Cortex of kidney (tissue), 1 donor: Measurements from ENCODE around the gene ROBO3.

Experiments
- DNase-seq: peaks from one replicate; lab custom pipeline; 2025; lab: John Stamatoyannopoulos, UW

ROBO3 gene, protein sequence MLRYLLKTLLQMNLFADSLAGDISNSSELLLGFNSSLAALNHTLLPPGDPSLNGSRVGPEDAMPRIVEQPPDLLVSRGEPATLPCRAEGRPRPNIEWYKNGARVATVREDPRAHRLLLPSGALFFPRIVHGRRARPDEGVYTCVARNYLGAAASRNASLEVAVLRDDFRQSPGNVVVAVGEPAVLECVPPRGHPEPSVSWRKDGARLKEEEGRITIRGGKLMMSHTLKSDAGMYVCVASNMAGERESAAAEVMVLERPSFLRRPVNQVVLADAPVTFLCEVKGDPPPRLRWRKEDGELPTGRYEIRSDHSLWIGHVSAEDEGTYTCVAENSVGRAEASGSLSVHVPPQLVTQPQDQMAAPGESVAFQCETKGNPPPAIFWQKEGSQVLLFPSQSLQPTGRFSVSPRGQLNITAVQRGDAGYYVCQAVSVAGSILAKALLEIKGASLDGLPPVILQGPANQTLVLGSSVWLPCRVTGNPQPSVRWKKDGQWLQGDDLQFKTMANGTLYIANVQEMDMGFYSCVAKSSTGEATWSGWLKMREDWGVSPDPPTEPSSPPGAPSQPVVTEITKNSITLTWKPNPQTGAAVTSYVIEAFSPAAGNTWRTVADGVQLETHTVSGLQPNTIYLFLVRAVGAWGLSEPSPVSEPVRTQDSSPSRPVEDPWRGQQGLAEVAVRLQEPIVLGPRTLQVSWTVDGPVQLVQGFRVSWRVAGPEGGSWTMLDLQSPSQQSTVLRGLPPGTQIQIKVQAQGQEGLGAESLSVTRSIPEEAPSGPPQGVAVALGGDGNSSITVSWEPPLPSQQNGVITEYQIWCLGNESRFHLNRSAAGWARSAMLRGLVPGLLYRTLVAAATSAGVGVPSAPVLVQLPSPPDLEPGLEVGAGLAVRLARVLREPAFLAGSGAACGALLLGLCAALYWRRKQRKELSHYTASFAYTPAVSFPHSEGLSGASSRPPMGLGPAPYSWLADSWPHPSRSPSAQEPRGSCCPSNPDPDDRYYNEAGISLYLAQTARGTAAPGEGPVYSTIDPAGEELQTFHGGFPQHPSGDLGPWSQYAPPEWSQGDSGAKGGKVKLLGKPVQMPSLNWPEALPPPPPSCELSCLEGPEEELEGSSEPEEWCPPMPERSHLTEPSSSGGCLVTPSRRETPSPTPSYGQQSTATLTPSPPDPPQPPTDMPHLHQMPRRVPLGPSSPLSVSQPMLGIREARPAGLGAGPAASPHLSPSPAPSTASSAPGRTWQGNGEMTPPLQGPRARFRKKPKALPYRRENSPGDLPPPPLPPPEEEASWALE (N-terminal part only)

DNA sequence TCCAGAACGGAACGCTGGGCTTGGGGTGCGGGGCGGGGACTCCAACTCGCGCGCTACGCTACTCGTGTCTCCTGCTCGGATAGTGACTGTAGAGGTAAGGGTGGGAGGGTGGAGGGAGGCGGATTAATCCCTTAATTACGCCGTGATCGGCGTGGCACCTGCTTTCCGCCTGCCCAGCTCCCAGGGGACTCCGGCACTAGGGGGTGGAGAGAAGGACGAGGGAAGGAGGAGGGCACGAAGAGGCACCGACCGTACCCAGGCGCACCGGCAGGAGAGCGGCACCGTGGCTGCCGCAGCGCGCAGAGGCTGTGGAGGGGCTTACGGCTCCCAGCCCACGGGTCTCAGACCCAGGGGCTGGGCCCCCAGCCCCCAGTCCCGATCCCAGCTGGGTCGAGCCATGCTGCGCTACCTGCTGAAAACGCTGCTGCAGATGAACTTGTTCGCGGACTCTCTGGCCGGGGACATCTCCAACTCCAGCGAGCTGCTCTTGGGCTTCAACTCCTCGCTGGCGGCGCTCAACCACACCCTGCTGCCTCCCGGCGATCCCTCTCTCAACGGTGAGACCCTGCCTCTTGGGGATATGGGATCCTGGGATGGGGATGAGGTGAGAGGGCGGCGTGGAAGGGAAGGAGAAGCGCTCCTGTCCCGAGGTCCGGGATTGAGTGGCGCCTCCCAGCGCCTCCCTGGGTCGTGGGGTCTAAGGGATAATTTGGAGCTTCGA lies at the start of gene ROBO3:
Gene ROBO3, plus strand, starts transcription at position 252 of the 721 bp plus-strand sequence. Its CDS starts 146 bp downstream, at position 398.
- DNase-seq = no peak

DNA sequence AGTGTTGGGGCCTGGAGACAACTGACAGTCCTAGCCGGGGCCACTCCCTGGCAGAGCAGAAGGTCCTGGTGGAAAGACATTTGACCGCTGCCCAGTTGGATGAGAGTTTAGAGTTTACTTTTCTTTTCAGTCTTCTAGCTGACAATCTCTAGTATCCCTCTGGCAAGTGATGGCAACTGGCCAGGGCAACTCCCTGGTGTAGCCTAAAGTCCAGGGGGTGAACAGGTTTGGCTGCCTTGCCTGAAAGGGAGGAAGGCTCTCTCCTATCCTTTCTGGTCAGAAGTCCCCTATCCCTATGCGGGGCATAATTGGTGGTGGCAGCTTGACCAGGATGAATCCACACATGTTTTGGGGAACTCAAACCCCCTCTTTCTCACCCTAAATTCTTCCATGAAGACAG lies 48.2 kb upstream of the ROBO3 start:
- no peak for DNase-seq

GRCh38 chr11:124821995-124822730 lies 43.1 kb upstream of the ROBO3 start:
- no peak for DNase-seq

- no peak for DNase-seq
These were observed 41.5 kb upstream of the ROBO3 start for GRCh38 chr11:124823512-124824376.

DNA sequence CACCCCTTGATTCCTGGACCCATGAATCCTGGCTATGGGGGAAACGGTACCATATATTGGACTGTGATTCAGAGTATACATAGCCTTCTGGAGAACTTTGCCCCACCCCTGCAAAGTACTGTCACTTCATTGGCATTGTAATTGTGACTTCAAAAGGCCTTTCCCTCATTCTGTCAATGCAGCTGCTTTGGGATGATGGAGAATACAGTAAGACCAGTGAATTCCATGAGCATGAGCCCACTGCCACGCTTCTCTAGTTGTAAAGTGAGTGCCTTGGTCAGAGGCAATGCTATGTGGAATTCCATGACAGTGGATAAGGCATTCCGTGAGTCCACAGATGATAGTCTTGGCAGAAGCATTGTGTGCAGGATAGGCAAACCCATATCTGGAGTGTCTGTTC lies 39.4 kb upstream of the ROBO3 start:
- no peak for DNase-seq

DNA sequence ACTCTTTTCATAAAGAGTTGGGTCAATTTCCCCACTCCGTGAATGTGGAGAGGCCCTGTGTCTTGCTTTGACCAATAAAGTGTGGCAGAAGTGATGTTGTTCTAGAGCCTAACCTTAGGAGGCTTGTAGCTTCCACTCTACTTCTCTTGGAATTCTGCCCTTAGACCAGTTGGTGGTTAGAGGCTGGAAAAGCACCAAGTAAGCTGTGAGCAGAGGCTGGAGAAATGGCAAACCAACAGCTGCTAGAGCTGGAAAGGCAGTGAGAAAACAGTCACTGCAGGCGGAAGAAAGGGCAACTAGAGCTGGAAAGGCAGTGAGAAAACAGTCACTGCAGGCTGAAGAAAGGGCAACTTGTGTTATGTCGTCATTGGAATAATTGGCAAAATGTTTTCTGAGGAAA lies 35.2 kb upstream of the ROBO3 start:
- no peak for DNase-seq

GRCh38 chr11:124830749-124831148 lies 34.5 kb upstream of the ROBO3 start:
- DNase-seq = no peak

DNA sequence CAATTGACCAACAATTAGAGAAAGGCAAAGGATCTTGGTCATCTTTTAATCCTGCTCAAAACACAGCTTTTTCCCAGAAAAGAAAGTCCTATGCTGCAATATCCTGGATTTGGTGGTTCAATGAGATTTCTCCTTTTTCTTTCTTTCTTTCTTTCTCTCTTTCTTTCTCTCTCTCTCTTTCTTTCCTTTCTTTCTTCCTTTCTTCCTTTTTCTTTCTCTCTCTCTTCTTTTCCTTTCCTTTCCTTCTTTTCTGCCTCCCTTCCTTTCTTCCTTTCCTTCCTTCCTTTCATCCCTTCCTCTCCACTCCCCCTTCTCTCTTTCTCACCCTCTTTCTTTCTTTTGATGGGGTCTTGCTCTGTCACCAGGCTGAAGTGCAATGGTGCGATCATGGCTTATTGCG lies 33.3 kb upstream of the ROBO3 start:
- no peak for DNase-seq

DNA sequence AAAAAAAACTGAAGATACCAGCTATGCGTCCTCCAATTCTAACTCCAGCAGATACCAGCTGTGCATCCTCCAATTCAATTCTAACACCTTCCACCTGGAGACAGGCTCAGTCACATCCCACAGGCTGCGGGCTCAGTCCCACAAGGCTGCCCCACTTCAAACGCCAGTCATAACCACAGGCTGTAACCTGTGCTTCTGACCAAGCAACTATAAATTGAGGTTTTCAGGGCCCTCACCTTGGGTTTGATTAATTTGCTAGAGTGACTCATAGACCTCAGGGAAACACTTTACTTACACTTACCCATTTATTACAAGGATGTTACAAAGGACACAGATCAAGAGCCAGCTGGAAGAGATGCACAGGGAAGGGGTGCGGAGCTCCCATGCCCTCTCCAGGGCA lies 32.7 kb upstream of the ROBO3 start:
- no peak for DNase-seq

DNA sequence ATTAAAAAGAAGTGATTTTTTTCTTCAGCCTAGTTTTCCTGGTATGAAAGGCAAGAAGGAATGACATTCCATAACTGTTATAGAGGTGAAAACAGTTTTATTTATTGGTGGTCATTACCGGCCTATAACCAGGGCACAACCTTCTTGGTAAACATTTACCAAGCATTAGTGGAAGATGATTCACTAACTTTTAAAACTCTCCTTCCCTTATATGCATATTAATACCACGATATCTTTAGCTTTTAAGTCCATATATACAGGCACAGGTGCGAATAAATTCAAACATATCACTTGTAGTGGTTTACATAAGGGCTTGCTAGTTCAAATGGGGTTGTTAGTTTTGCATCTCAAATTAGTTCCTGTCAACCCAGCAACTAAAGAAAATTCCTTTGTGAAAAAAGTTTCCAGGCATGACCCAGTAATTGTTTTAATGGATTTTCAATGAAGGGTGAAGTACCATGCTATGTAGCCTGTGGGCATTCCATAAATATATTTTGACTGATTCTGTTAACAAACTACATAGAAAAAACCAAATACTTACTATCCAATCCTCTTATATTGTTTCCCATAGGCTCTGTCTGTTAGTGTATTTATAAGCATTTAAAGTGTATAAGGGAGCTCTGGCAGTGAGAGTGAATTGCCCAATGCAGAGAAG lies 30.6 kb upstream of the ROBO3 start:
- no peak for DNase-seq

DNA sequence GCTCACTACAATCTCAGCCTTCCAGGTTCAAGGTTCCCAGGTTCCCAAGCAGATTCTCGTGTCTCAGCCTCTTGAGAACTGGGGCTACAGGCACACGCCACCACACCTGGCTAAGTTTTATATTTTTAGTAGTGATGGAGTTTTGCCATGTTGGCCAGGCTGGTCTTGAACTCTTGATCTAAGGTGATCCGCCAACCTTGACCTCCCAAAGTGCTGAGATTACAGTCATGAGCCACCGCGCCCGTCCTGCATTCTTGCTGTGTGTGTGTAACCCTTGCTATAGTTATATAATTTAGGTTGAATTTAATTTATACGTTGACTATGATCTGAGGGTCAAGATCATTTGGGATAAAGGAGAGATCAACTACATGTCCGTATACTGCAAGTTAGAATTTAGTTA lies 29.3 kb upstream of the ROBO3 start:
- no peak for DNase-seq

GRCh38 chr11:124837491-124837856 lies 27.8 kb upstream of the ROBO3 start:
- no peak for DNase-seq

DNA sequence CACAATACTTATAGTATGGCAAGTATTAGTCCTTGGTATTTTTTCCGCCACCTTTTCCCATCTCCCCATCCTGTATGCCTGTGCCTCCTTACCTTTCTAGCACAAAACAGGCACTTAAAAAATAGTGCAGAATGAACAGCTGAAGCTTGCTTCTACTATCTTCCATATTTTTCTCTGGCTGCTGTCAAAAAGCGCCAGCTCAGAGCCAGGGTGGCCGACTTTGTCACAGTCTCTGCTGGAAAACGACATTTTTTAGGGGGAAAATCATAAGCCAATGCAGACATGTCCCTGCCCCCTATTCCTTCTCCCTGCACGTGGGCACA lies 26.5 kb upstream of the ROBO3 start:
- DNase-seq = no peak

DNA sequence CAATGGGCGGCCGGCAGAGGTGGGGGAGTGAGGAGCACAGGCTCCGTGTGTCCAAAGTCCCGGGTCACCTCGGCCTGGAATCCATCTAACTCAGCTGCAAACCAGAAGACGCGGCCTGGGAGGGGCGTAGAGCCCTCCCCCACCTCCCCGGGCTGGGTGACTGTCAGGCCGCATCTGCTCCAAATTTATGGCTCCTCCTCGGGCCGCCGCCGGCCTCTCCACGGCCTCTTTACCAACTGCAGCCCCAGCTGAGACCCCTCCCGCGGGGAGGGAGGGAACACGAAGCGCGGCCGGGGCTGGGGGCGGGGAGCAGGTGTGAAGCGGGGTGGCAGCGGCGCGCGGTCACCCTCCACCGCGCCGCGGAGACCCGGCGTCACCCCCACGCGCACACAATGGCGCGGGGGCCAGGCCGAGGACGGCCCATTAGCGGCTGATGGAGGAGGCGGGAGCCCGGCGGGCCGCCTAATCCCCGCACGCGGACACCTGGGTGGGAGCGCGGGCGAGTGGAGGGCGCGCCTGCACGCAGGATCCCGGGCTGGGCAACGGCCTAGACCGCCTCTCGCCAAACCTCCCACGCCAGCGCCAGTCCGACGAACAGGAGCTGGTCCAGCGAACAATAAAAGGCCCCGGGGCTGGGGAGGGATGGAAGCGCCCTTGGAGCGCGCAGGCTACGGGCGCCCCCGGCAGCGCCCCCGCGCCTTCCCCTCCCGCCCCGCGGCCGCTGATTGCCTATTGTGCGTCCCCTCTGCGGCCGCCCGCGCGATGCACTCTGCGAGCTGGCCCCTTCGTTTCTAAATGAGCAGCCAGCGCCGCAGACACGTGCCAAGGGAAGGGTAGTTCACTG lies 25.9 kb upstream of the ROBO3 start:
- no peak for DNase-seq

GRCh38 chr11:124839972-124840621 lies 25.1 kb upstream of the ROBO3 start:
- DNase-seq = no peak

DNA sequence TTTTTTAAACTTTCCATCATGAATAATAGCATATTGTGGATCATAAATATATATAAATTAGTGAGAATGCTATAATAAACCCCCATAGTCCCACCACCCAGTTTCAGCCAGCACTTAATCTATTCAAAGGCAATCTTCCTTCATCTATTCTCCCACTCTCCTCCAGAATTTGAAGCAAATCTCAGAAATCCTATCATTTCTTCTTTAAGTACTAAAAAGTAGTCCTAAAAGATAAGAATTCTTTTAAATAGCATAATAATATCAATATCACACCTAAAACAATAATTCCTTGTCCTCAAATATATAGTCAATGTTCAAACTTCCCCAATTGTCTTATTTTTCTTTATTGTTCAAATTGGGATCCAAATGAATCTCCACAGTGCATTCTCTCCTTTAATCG lies 24.6 kb upstream of the ROBO3 start:
- DNase-seq = no peak

GRCh38 chr11:124841201-124841600 lies 24.0 kb upstream of the ROBO3 start:
- DNase-seq = no peak

DNA sequence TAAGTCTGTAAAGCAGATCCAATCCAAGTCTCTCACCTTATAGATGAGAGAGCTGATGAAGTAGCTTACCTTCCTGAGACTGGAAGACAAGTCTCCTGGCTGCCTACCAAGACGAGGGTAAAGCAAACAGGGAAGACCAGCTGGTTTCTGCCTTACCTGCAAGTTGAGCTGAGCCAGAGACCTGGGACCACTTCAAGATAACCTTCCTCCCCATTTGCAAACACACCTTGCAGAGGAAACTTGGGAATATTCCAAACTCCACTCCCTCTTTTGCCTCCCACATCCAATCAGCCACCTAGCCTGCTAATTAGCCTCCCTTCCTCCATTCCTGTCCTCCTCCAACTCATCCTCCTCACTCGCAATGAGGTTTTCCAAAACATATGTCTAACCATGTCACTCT lies 23.4 kb upstream of the ROBO3 start:
- no peak for DNase-seq
